ELR (cell line): ENCODE results near the gene POLR2C.
A peak's percentile ranks its signal among the peaks of the same experiment; 100 is the strongest.

Experiments
- DNase-seq: peaks from one replicate; pipeline ENCODE4 v3.0.0-alpha.2; 2015; ENCODE audit warnings: low read depth

Gene POLR2C

DNA sequence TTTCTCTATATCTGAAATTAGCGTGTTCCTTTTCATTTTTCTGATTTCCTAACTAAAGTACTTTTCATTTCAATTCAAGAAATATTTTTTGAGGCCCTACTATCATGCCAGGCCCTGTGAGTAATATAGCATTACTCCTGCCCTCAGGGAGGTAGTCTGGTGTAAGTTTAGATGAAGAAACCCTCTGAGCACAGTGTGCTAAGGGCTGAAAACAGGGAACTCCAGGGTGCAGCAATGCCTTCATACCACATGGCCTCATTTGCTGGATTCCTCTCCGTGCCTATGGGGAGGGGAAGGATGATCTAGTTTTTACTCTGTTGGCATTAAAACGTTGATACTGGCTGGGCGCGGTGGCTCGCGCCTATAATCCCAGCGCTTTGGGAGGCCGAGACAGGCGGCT, 10.5 kb upstream of the POLR2C start:
- no peak for DNase-seq

DNA sequence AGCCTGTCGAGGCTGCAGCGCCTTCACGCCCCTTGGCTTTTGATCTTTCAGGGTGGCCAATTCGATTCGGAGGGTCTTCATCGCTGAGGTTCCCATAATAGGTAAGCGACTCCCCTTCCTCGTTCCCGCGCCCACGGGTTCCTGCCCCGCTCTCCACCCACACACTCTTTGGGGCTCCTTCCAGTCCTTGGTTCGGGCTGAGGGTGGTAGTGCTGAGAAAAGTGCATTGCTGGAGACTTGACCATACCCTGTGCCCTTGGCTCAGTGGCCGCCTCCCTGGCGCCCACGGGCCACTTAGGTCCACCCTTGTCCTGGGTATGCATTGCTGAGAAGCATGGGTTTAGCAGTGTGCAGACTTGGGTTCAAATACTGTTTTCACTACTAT, 491 bp downstream of the POLR2C start:
- DNase-seq: peak; percentile 37

DNA sequence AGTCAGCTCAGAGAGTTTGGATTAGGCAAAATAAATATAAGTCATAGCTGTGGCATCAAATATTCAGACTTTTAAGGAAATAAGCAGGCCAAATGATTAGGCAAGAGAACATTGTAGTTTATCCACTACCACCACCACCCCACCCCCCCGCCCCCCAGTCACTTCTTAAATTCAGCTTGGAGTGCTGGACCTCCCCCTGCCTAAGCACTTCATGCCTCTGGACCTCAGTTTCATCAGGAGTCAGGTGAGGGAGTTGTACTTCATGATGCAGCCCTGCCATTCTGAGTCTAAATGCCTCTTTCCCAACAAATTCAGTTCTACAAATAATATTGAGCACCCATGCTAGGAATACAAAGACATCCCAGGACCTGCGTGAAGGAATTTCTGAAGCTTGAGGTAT, 2.0 kb downstream of the POLR2C start:
- DNase-seq: no peak

DNA sequence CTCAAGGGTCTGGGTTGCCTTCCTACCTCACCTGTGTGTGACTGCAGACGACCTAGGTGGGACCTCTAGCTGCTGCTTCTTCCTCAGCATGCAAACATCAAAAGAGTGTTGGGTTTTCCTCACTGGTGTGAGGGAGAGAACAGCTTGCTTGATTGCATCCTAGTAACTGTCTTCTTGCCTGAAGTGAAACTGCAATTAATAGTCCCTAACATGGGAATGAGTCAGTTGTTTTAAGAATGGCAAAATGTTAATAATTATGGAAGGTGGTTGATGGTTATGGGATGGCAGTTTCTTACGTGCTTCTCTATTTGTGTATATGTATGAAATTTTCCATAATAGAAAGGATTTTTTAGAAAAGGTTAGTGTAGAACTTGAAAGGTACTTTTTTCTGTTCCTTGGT, 5.9 kb downstream of the POLR2C start:
- no peak for DNase-seq

DNA sequence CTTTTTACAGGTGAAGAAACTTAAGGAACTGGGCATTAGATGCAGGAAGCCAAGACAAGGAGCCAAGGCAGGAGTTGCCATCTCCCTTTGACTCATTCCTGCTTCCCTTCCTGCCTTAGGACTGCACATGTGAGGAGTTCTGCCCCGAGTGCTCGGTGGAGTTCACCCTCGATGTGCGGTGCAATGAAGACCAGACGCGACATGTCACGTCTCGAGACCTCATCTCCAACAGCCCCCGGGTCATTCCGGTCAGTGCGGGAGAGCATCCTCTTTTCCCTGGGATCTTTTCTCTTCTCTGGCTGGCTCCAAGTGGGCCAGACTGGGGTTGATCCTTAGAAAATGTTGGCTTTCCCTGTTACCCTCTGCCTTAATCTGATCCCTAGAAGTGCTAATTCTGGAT, 6.6 kb downstream of the POLR2C start:
- no peak for DNase-seq

DNA sequence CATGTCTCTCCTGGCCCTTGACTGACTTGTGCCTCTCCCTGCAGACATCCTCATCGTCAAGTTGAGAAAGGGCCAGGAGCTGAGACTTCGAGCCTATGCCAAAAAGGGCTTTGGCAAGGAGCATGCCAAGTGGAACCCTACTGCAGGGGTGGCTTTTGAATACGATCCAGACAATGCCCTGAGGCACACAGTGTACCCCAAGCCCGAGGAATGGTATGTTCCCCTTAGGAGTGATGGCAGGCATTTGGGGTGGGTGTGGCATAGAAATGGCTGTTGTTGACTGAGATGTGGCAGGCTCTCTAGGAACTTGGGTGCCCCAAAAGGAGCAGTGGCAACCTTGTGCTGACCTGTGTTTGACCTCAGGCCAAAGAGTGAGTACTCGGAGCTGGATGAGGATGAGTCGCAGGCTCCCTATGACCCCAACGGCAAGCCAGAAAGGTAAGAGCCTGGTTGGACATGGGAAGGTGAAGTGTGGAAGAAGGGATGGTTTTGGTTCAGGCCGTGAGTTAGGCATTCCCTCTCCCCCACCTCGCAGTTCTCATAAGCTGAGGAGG, 7.5 kb downstream of the POLR2C start:
- DNase-seq: no peak

DNA sequence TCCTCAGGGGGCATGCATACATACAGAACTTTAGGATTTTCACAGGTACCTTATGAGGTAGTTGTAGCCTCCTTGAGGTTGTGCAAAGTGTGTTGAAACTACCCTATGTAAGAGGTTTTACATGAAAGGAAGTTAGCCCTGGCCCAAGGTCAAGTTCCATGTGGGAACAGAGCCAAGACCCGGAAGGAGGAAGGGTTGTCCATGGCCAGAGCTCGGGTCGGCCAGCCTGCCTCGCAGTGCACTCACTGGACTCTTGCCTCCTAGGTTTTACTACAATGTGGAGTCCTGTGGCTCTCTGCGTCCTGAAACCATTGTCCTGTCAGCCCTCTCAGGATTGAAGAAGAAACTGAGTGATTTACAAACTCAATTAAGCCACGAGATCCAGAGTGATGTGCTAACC, 8.2 kb downstream of the POLR2C start:
- DNase-seq: no peak

DNA sequence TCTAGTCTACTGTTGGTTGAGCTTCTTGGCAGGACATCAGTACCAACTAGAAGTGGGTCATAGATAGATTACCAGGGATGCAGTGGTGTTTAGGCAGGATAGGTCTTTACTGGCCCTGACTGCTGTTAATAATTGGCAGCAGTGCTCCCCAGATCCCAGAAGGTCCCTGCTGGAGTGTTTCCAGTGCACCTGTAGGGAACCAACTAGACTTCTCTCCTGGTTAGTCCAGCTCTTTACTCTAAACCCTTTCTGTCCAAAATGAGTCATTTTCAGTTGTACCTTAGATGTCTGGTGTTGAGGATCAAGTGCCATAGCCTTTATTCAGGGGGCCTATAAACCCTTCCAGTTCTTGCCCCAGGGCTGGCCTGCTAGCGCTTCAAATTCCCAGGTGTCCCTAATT, 8.7 kb downstream of the POLR2C start:
- DNase-seq: no peak

DNA sequence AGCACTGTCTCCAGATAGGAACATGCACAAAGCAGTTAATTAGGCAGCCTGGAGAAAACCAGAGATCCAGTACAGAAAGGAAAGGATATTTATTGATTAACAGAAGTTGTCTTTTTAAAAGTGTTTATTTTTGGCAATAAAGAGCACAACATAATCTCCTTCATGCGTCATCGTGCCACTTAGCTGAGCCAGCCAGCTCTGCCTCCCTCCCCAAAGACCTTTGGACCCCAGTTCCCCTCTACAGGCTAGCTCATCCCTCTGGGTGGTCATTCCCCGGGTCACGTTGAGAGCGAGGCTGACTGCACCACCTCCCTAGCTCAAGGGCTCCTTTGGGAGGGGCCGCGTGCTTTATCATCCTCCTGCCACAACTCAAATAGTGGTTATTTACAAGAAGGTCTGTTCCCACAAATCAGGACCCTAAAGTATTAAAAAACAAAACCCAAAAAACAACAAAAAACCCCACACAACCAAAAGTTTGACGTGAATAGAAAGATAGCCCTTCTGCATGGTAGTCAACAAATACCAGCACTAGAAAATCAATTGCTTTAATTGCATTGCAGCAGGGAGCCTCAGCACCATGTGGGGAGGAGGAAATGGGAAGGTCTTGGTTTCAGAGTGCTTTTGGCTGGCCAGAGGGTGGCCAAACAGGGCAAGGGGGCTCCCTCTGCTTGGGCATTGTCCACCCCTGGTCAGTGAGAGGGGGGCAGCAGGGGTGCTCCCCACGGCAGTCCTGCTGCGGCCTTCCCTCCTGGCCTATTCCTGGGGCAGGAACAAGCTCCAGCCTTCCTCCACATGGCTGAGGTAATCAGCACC, 9.6 kb downstream of the POLR2C start:
- DNase-seq: no peak

DNA sequence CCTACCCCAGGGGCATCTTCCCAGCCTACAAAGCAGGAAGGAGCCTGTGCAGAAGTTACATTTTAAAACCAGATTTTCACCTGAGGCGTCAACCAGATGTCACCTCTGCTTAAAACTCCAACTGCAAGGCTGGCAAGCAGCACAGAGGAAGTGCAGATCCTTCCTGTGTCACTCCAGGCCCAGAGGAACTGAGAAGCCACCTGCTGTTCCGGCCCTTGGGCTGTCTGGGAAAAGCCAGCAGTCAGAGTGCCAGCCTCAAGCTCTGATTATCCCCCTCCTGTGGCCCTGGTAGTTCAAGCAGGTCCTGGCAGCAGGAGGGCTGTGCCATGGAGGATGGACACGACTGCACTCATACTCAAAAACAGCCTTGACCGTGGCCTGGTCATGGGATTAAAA, 10.2 kb downstream of the POLR2C start:
- DNase-seq: no peak

DNA sequence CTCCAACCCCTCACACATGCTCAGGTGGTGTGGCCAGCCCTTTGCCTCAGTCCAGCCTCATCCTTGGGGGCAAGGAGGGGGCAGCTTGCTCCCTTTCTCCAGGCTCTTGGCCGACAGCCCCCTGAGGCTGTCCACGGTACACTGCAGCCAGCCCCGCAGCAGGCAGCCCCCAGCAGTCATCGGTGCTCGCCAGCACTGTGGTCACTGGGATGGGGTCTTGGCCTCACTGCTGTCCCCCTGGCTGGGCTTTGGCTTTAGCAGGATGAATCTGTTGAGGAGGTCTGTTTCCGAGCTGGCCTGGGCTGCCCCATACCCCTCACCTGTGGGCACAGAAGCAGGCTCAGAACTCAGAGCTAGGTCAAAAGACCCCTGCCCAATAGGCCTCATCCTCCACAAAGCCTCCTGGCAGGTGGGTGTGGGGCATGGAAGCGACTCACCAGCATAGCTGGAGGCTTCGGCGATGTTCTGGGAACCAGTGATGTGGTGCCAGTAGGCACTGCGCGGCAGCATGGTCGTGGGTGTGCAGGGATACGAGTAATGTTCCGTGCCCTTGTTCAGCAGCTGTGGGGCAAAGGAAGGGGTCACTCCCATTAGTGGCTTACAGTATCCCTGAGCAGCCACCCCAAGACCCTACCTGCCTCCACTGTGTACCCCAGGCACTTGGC, 10.8 kb downstream of the POLR2C start:
- no peak for DNase-seq

DNA sequence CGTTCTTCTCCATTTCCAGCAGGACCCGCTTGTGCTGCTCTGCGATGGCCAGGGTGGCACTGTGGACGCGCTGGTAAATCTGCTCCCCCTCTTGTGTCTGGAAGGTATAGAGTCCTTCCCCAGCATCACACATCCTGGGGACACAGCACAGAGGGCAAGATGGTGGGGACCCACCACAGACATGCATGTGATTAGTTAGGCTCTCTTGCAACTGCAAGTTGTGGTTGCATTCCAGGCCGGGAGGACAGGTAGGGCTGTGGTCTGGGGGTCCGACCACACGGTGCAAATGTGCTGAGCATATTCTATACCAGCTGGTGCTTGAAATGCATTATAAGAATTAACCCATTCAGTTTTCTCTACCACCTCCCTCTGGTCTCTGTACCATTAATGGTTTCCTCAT, 11.4 kb downstream of the POLR2C start:
- no peak for DNase-seq

DNA sequence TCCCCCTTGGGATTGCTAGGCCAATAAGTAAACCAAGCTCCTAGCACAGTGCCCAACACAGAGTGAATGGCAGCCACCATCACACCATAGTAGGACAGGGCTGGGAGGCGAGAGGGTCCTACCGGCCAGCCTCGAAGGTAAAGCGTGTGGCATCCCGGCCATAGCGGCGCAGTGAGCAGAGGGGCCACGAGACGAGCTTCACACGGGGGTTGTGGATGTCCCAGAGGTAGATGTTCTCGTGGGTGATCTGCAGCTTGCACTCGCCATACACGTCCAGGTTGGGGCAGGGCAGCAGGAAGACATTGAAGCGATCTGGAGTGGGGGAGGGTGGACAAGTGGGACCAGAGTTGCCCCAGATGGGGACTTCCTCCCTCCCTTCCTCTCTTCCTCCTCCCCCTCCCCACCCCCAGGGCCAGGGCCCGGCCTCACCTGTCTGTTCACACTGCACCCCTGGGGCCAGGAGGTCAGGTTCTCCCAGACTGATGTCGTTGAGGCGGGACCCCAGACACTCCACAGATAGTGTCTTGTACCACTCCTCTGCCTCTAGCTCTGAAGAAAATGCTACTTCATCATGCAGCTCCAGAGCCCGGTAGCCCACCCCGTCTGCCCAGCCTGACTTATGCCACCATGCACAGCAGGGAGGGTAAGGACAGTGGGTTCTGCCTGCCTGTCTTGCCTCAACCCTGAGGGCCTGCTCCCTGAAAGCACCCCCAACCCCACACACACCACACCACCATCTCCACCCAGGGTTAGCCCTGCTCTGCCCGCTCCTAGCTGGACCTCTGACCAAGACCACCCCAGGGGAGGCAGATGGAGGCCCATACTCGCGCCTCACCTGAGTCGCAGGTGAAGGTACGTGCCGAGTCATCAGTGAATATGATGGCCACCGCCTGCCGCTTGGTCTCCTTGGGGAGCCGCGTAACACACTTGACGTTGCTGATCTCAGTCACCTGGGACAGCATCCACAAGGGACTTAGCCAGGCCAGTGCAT, 12.5 kb downstream of the POLR2C start:
- DNase-seq: no peak

DNA sequence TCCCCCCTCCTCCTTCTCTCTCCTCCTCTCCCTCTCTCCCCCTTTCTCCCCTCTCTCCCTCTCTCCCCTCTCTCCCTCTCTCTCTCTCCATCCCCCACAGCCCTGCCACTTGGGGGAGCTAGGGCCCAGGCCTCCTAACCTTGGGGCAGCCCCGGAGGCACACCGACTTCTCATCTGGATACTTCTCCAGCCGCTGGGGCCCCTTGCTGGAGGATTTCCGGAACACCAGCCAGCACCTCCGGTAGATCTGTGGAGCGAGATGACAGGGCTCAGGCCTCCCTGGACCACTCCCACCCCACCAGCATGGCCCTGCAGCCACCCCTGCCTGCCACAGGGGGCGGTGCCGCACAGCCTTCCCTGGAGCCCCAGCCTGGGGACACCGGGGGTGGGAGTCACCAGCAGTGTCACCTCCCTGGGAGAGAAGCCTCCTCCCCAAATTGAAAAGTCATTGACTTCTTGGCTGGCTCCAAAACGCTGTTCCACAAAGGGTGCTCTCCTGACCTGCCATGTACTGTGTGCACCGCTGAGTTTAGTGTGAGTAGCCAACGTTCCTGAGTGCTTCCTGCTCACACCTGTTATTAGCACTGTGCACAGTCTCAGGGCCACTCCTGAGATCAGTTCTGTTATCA, 13.3 kb downstream of the POLR2C start:
- DNase-seq: peak; percentile 59

DNA sequence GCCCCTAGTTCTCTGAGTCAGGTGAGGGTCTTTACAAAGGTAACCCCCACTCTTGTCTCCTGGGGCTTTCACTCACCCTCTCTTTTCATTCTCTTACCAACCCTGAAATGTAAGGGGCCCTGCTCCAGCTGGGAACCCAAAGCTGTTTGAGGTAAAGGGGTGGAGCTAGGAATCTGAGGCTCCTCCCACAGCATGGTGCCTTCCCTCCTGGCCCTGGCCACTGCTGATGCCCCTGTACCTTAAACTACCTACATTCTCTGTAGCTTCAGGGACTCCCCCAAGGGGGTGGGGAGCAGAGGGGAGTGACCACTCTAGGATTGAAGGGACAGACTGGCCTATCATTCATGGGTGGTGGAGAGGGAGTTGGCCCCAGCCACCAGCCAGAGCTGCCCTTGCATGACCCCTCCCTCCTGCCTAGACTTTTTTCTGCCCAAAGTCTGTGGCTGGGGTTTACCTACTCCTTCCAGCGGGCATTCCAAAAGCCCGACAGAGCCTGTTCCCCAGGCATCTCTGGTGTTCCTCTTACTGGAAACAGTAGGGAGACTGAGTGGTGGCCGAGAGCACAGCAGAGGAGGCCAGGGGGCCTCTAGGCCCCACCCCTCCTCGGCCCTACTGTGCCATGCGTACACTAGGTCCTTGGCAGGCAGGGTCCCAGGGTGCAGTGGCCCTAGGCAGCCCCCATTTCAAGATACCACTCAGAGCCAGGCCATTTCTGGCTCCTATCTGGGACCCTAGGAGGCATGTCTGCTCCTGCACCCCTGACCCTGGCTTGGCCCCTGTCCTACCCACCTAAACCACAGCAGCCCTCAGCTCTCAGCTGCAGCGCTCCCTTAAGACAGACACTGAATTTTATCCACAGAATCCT, 14.3 kb downstream of the POLR2C start:
- no peak for DNase-seq

DNA sequence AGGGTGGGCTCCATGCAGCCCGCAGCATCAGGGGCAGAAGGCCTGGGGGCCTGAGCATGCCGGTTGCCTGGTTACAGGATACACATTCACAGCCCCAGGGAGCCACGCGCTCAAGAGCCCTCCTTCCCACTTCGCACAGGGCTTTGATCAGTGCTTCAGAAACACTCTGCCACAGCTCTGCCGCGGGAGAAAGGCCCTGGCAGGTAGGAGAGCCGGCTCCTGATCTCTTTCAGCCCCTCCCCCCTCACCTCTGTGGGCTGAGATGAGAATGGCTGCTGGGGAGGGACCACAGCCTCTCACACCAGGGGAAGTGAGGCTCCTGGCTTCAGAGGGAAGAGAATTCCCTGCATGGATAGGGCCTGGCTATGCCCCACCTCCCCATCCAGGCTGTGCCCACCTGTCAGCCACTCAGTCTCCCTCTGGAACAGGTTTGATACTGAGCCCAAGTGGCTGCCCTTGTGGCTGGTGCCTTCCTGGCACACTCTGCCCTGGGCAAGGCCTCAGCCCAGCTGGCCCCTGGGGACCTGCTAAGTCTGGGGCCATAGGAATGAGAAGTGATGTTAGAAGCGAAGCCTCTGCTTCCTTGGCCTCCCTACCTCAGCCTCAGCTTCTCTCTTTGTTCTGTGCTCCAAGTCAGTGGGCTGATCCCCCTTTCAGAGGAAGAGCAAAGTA, 15.2 kb downstream of the POLR2C start:
- no peak for DNase-seq

DNA sequence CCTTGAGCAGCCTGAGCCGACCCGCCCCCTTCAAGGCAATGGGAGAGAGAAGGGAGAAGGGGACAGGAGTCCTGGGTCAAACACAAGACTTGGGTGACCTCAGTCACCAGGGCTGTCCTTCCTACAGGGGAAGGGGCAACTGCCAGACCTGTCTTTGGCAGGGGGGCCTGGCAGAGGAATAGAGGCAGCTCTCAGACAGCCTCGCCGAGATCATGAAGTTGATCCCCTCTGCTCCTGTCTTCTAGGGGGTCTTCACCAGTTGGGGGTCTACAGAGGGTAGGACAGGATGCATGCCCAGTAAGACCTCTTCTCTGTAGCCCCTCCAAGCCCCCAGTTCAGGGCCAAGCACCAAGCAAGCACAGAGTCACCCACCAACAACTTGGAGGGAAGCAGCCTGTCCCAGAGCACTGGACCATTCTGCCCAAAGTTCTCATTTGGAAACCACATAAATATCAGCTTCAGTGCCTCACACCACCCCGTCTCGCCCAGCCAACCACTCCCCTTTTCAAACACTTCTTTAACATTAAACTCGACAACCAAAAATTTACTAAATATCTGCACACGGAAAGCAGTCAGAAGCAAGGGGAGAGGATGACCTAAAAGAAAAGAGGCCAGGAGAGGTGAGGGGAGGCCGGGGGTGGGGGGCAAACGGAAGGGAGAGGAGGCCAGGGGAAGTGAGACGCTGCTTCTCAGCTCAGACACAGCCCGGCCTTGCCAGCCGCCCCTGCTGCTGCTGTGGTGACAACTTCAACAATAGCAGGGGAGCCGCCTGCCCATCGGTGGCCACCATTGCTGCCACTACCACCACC, 16.1 kb downstream of the POLR2C start:
- no peak for DNase-seq

DNA sequence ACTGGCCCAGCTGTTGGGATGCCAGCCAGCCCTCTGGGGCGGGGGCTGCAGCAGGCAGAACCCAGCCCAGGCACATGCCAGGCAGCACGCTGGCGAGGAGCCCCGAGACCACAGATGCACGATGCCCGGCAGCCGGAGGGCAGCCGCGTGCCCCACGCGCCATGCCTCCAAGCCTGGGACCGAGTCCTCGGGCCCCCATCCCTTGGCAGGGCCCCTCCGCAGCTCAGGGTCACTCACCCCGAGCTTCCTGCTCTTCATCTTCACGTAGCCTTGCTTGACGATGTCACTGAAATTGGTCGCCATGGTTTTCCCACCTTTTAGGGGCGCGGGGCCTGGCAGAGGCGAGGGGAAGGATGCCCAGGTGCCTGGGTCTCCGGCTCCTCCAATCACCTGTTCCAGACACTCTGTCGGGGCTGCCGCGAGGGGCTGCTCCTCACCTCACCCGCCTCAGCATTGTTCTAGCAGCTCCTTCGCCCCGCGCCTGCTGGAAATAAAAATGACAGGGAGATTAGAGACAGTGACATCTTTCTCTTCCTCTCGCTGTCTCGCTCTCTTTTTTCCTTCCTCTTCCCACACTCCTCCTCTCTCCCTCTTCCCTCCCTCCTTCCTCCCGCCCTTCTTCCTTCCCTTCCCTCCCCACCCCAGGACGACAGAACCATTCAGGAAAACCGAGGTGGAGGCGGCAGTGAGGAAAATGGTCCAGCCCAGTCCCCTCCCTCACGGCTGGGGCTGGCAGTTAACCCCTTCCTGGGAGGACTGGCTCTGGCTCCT, 16.9 kb downstream of the POLR2C start:
- DNase-seq: peak; percentile 66
